GM21390 (cell line): ENCODE measurements around the gene LRRC28.
A peak's percentile ranks its signal among the peaks of the same experiment; 100 is the strongest.
"Not testable (repeated sequence)": the region's sequence is repeated elsewhere in the genome, so short reads cannot be mapped to it uniquely, and the experiment has no call there.

Source experiments
- ATAC-seq: cut with Tn5 transposase; IDR thresholded peaks from one replicate; pipeline ENCODE4 v1.9.1; 2021; ENCODE audit not compliant: unreplicated experiment

Gene LRRC28

GRCh38 chr15:99250857-99251841 is at the start of gene LRRC28:
Gene LRRC28 (plus strand): TSS chr15:99251481. CDS start chr15:99255958, 4,477 bp downstream.
- peak; percentile 87 for ATAC-seq

- ATAC-seq: no peak
Measured at GRCh38 chr15:99202176-99202552, 49.1 kb upstream of the LRRC28 start.

GRCh38 chr15:99207672-99208071 is 43.6 kb upstream of the LRRC28 start:
- no peak for ATAC-seq

- ATAC-seq: no peak
Measured at GRCh38 chr15:99209326-99209725, 42.0 kb upstream of the LRRC28 start.

- no peak for ATAC-seq
Measured at GRCh38 chr15:99210334-99210733, 40.9 kb upstream of the LRRC28 start.

- ATAC-seq: no peak
Measured at GRCh38 chr15:99211926-99212325, 39.4 kb upstream of the LRRC28 start.

GRCh38 chr15:99212406-99212805 is 38.9 kb upstream of the LRRC28 start:
- no peak for ATAC-seq

- ATAC-seq: no peak
Measured at GRCh38 chr15:99213187-99213811, 38.0 kb upstream of the LRRC28 start.

- no peak for ATAC-seq
Measured at GRCh38 chr15:99224372-99225214, 26.7 kb upstream of the LRRC28 start.

- no peak for ATAC-seq
Measured at GRCh38 chr15:99226802-99227201, 24.5 kb upstream of the LRRC28 start.

- no peak for ATAC-seq
Measured at GRCh38 chr15:99228120-99228770, 23.0 kb upstream of the LRRC28 start.

- ATAC-seq: no peak
Measured at GRCh38 chr15:99230867-99231266, 20.4 kb upstream of the LRRC28 start.

- no peak for ATAC-seq
Measured at GRCh38 chr15:99232740-99233139, 18.5 kb upstream of the LRRC28 start.

- ATAC-seq: not testable (repeated sequence)
Measured at GRCh38 chr15:99234160-99234559, 17.1 kb upstream of the LRRC28 start.

GRCh38 chr15:99238849-99239248 is 12.4 kb upstream of the LRRC28 start:
- ATAC-seq: no peak

- ATAC-seq: peak; percentile 89
Measured at GRCh38 chr15:99239545-99240198, 11.6 kb upstream of the LRRC28 start.

- no peak for ATAC-seq
Measured at GRCh38 chr15:99241752-99242151, 9.5 kb upstream of the LRRC28 start.

- ATAC-seq: no peak
Measured at GRCh38 chr15:99244306-99244705, 7.0 kb upstream of the LRRC28 start.

- no peak for ATAC-seq
Measured at GRCh38 chr15:99247062-99247461, 4.2 kb upstream of the LRRC28 start.

GRCh38 chr15:99248000-99248715 is 3.1 kb upstream of the LRRC28 start:
- ATAC-seq: no peak
